ENCODE measurements around the gene DENND4C. TPM values are rescaled to one million over a fixed set of nuclear protein-coding genes. Genes with fewer than 3 reads are reported as not detected.

The DENND4C gene
- total RNA-seq, 1 donor from 2014 or later = 37.9 TPM

DNA sequence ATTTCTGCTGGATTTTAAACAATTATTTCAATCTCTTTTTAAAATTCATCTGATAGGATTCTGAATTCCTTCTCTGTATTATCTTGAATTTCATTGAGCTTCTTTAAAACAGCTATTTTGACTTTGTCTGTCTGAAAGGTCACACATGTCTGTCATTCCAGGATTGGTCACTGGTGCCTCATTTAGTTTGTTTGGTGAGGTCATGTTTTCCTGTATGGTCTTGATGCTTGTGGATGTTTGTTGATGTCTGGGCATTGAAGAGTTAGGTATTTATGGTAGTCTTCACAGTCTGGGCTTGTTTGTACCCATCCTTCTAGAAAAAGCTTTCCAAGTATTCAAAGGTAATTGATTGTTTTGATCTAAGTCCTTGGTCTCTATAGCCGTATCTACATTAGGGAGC is 39.1 kb downstream of the DENND4C start:
- H3K36me3 ChIP-seq (ENCODE audit: control insufficient read depth, insufficient read depth, low read length) = no peaks in the 10 kb centered on the region
- no peaks in the 10 kb centered on the region for H3K27me3 ChIP-seq (ENCODE audit: control insufficient read depth, insufficient read depth, low read length)
- peak; percentile 56 for DNase-seq (ENCODE audit: low read depth)
- no peak for FAIRE-seq
- TF ChIP-seq, protein P1, sequence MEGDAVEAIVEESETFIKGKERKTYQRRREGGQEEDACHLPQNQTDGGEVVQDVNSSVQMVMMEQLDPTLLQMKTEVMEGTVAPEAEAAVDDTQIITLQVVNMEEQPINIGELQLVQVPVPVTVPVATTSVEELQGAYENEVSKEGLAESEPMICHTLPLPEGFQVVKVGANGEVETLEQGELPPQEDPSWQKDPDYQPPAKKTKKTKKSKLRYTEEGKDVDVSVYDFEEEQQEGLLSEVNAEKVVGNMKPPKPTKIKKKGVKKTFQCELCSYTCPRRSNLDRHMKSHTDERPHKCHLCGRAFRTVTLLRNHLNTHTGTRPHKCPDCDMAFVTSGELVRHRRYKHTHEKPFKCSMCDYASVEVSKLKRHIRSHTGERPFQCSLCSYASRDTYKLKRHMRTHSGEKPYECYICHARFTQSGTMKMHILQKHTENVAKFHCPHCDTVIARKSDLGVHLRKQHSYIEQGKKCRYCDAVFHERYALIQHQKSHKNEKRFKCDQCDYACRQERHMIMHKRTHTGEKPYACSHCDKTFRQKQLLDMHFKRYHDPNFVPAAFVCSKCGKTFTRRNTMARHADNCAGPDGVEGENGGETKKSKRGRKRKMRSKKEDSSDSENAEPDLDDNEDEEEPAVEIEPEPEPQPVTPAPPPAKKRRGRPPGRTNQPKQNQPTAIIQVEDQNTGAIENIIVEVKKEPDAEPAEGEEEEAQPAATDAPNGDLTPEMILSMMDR (IDR thresholded peaks at IDR 0.05; ENCODE audit: insufficient read depth, low read length, severe bottlenecking) = no peak
- H3K4me3 ChIP-seq (ENCODE audit: low read depth, low read length) = no peak overlapping the region

DNA sequence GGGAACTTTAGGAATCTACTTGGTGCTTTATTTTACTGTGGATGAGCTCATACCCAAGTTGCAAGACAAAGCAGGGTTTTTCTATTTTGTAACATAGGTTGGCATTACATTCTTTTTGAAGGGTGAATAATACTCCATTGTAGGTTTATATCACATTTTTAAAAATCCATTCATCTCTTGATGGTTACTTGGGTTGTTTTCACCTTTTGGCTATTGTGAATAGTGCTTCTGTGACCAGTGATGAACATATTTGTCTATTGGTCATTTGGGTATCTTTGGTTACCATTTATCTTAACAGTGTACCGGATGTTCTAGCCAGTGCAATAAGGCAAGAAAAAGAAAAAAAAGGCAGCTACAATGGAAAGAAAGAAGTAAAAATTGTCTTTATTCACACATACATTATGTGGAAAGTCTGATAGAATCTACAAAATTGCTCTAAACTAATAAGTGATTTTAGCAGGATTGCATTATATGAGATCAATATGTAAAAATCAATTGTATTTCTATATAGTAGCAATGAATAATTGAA is 40.0 kb downstream of the DENND4C start:
- no peak for DNase-seq (ENCODE audit: low read depth)
- no peak for FAIRE-seq
- TF ChIP-seq, protein P1 (IDR thresholded peaks at IDR 0.05; ENCODE audit: insufficient read depth, low read length, severe bottlenecking) = no peak
- H3K36me3 ChIP-seq (ENCODE audit: control insufficient read depth, insufficient read depth, low read length) = no peaks in the 10 kb centered on the region
- H3K27me3 ChIP-seq (ENCODE audit: control insufficient read depth, insufficient read depth, low read length) = no peaks in the 10 kb centered on the region
- no peak overlapping the region for H3K4me3 ChIP-seq (ENCODE audit: low read depth, low read length)

GRCh38 chr9:19271081-19271480 is 40.6 kb downstream of the DENND4C start:
- TF ChIP-seq, protein P1 (IDR thresholded peaks at IDR 0.05; ENCODE audit: insufficient read depth, low read length, severe bottlenecking) = no peak
- H3K27me3 ChIP-seq (ENCODE audit: control insufficient read depth, insufficient read depth, low read length) = no peaks in the 10 kb centered on the region
- FAIRE-seq (no peak), DNase-seq (ENCODE audit: low read depth) (peak; percentile 33)
- H3K4me3 ChIP-seq (ENCODE audit: low read depth, low read length) = no peak overlapping the region
- H3K36me3 ChIP-seq (ENCODE audit: control insufficient read depth, insufficient read depth, low read length) = no peaks in the 10 kb centered on the region

DNA sequence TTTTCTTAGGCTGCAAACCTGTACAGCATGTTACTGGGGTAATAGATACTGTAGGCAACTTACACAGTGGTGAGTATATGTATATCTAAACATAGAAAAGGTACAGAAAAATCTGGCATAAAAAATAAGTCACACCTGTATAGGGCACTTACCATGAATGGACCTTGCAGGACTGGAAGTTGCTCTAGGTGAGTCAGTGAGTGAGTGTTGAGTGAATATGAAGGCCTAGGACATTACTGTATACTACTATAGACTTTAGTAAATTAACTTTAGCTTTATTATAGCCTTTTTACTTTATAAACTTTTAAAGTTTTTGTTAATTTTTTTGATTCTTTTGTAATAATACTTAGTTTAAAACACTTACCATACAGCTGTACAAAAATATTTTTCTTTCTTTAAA is 51.3 kb downstream of the DENND4C start:
- Histone ChIP-seq H3K36me3 (ENCODE audit: control insufficient read depth, insufficient read depth, low read length) (peaks cover under 1% of the 10 kb centered on the region), H3K27me3 (ENCODE audit: control insufficient read depth, insufficient read depth, low read length) (no peaks in the 10 kb centered on the region), H3K4me3 (ENCODE audit: low read depth, low read length) (no peak overlapping the region)
- TF ChIP-seq, protein P1 (IDR thresholded peaks at IDR 0.05; ENCODE audit: insufficient read depth, low read length, severe bottlenecking) = no peak
- FAIRE-seq (no peak), DNase-seq (ENCODE audit: low read depth) (peak; percentile 63)

DNA sequence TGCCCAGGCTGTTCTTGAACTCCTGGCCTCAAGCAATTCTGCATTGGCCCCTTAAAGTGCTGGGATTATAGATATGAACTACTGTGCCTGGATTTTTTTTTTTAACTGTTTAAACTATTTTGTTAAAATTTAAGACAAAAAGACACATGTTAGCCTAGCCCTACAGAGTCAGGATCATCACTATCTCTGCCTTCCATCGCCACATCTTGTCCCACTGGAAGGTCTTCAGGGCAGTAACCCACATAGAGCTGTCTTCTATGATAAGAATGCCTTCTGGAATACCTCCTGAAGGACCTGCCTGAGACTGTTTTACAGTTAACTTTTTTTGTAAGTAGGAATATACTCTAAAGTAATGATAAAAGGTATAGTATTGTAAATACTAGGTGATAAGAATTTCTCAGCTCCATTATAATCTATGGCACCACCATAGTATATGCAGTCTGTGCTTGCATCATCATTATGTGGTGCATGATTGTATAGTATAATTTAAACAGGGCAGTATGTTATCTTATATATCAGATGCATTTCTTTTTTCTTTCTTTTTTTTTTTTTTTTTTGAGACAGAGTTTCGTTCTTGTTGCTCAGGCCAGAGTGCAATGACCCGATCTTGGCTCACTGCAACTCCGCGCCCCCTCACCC is 52.7 kb downstream of the DENND4C start:
- Histone ChIP-seq H3K36me3 (ENCODE audit: control insufficient read depth, insufficient read depth, low read length) (peaks cover 2% of the 10 kb centered on the region), H3K4me3 (ENCODE audit: low read depth, low read length) (no peak overlapping the region), H3K27me3 (ENCODE audit: control insufficient read depth, insufficient read depth, low read length) (no peaks in the 10 kb centered on the region)
- no peak for FAIRE-seq
- DNase-seq (ENCODE audit: low read depth) = no peak
- TF ChIP-seq, protein P1 (IDR thresholded peaks at IDR 0.05; ENCODE audit: insufficient read depth, low read length, severe bottlenecking) = no peak

- TF ChIP-seq, protein P1 (IDR thresholded peaks at IDR 0.05; ENCODE audit: insufficient read depth, low read length, severe bottlenecking) = no peak
- H3K27me3 ChIP-seq (ENCODE audit: control insufficient read depth, insufficient read depth, low read length) = no peaks in the 10 kb centered on the region
- DNase-seq (ENCODE audit: low read depth) = no peak
- H3K36me3 ChIP-seq (ENCODE audit: control insufficient read depth, insufficient read depth, low read length) = peaks cover 4% of the 10 kb centered on the region
- no peak overlapping the region for H3K4me3 ChIP-seq (ENCODE audit: low read depth, low read length)
- no peak for FAIRE-seq
Observed at GRCh38 chr9:19284729-19285128, 54.2 kb downstream of the DENND4C start.

Measured in bronchial epithelial cell (primary cell).